SK-N-SH (cell line): Measurements from ENCODE around the gene RPAP3. TPM values are rescaled to one million over a fixed set of nuclear protein-coding genes. Genes with fewer than 3 reads are reported as not detected.

Source experiments
- CTCF ChIA-PET: fragments of 300-600, 350-600 bp; formaldehyde crosslinking; extraction: SDS; loops from one replicate; lab custom pipeline; 2021; lab: Yijun Ruan, JAX
- POLR2A ChIA-PET: fragments of 350-600 bp; sonication (Branson Sonifier 250); formaldehyde crosslinking; extraction: SDS; loops from one replicate; lab custom pipeline; 2020; ENCODE audit warnings: antibody characterized with exemption, inconsistent platforms; lab: Yijun Ruan, JAX
- DNase-seq: peaks from one replicate; pipeline ENCODE4 v3.0.0; 2012
- H2AFZ ChIP-seq: fragments of 200-600 bp; sonication (generic); 2 replicates; pipeline ENCODE4 v1.8.1; 2016; ENCODE audit warnings: antibody characterized with exemption, mild to moderate bottlenecking, low read depth
- H3F3A ChIP-seq: fragments of 200-600 bp; sonication (generic); replicated peaks from 2 replicates; pipeline ENCODE3; 2016; ENCODE audit warnings: antibody characterized with exemption, mild to moderate bottlenecking; ENCODE audit not compliant: insufficient read depth
- H3K27ac ChIP-seq, 2 experiments: fragments of 200-500 bp in 1 of 2; fragments of 200-600 bp in 1 of 2; sonication (Bioruptor generic) in 1 of 2; sonication (generic), shearing (Covaris generic) in 1 of 2; 2 replicates each; pipeline versions ENCODE4 v1.5.1 to v1.6.1; 2014 to 2016; ENCODE audit warnings: low read depth in 2 of 2, inconsistent platforms in 1 of 2, low read length in 1 of 2, mild to moderate bottlenecking in 1 of 2, mixed read lengths in 1 of 2
- H3K27me3 ChIP-seq: fragments of 200-600 bp; sonication (generic), shearing (Covaris generic); 2 replicates; pipeline ENCODE4 v1.6.1; 2016; ENCODE audit warnings: mixed run types; ENCODE audit not compliant: insufficient read depth
- H3K36me3 ChIP-seq, 2 experiments: fragments of 200-500 bp in 1 of 2; fragments of 200-600 bp in 1 of 2; sonication (Bioruptor generic) in 1 of 2; sonication (generic) in 1 of 2; replicated peaks in 1 of 2; 2 replicates each; pipeline versions ENCODE3 to v1.5.1; 2014 to 2016; ENCODE audit warnings: low read length in 1 of 2, mild to moderate bottlenecking in 1 of 2; ENCODE audit not compliant: insufficient read depth in 2 of 2, control insufficient read depth in 1 of 2
- H3K4me1 ChIP-seq, 2 experiments: fragments of 200-500 bp in 1 of 2; fragments of 200-600 bp in 1 of 2; sonication (Bioruptor generic) in 1 of 2; sonication (generic), shearing (Covaris generic) in 1 of 2; 2 replicates each; pipeline versions ENCODE4 v1.5.1 to v1.6.1; 2014 to 2016; ENCODE audit warnings: low read depth in 1 of 2, low read length in 1 of 2, mixed run types in 1 of 2; ENCODE audit not compliant: insufficient read depth in 2 of 2, control insufficient read depth in 1 of 2
- H3K4me2 ChIP-seq: fragments of 200-600 bp; sonication (generic), shearing (Covaris generic); 2 replicates; pipeline ENCODE4 v1.6.1; 2017; ENCODE audit warnings: mixed run types
- H3K4me3 ChIP-seq, 2 experiments: fragments of 200-500 bp in 1 of 2; fragments of 200-600 bp in 1 of 2; sonication (Bioruptor generic) in 1 of 2; sonication (generic), shearing (Covaris generic) in 1 of 2; 2 replicates each; pipeline versions ENCODE4 v1.5.1 to v1.8.1; 2014 to 2016; ENCODE audit warnings: low read depth in 2 of 2, inconsistent platforms in 1 of 2, low read length in 1 of 2, mild to moderate bottlenecking in 1 of 2, mixed read lengths in 1 of 2, moderate library complexity in 1 of 2
- H3K79me2 ChIP-seq: fragments of 200-600 bp; sonication (generic); 2 replicates; pipeline ENCODE4 v1.8.1; 2017; ENCODE audit warnings: mild to moderate bottlenecking; ENCODE audit not compliant: insufficient read depth
- H3K9ac ChIP-seq: fragments of 200-600 bp; sonication (generic); 2 replicates; pipeline ENCODE4 v1.6.1; 2017; ENCODE audit warnings: mixed run types
- H3K9me2 ChIP-seq: fragments of 200-600 bp; sonication (generic); 2 replicates; pipeline ENCODE4 v1.6.1; 2017; ENCODE audit warnings: mixed run types
- H3K9me3 ChIP-seq: fragments of 200-600 bp; sonication (generic); 2 replicates; pipeline ENCODE4 v1.6.1; 2017; ENCODE audit warnings: mixed run types, mild to moderate bottlenecking, moderate library complexity
- H4K20me1 ChIP-seq: fragments of 200-600 bp; sonication (generic); 2 replicates; pipeline ENCODE4 v1.6.1; 2017; ENCODE audit warnings: mild to moderate bottlenecking, mixed run types; ENCODE audit not compliant: insufficient read depth
- EZH2phosphoT487 ChIP-seq: fragments of 200-600 bp; sonication (generic); IDR thresholded peaks from 2 replicates; pipeline ENCODE4 v1.6.1; 2017; ENCODE audit warnings: low read depth, mixed run types, mild to moderate bottlenecking, antibody characterized with exemption, moderate library complexity, borderline replicate concordance
- FOXJ3 ChIP-seq: sonication (generic); formaldehyde crosslinking; IDR thresholded peaks from 2 replicates; pipeline ENCODE4 v1.5.1; 2020; ENCODE audit warnings: mild to moderate bottlenecking, missing genetic modification reagents
- FOXM1 ChIP-seq: IDR thresholded peaks from 2 replicates; pipeline ENCODE4 v1.4.0; 2012; ENCODE audit warnings: low read depth, mild to moderate bottlenecking
- GATA2 ChIP-seq: sonication (generic); formaldehyde crosslinking; IDR thresholded peaks from 2 replicates; pipeline ENCODE4 v1.5.0; 2020; ENCODE audit warnings: mild to moderate bottlenecking, missing genetic modification reagents
- JUND ChIP-seq: IDR thresholded peaks from 2 replicates; pipeline ENCODE4 v1.4.0; 2012
- MEF2A ChIP-seq: IDR thresholded peaks from 2 replicates; pipeline ENCODE4 v1.4.0; 2012; ENCODE audit warnings: low read depth, borderline replicate concordance
- MXI1 ChIP-seq: IDR thresholded peaks from 2 replicates; pipeline ENCODE4 v1.6.1; 2012; ENCODE audit warnings: mild to moderate bottlenecking, low read depth, low read length, improper control_type of control experiment
- NFIC ChIP-seq: IDR thresholded peaks from 2 replicates; pipeline ENCODE4 v1.4.0; 2012; ENCODE audit warnings: borderline replicate concordance
- RFX5 ChIP-seq: IDR thresholded peaks from 2 replicates; pipeline ENCODE4 v1.6.1; 2012; ENCODE audit warnings: mild to moderate bottlenecking, improper control_type of control experiment, low read length
- SMC3 ChIP-seq: IDR thresholded peaks from 2 replicates; pipeline ENCODE4 v1.6.1; 2012; ENCODE audit warnings: low read depth, low read length, improper control_type of control experiment
- TAF1 ChIP-seq: IDR thresholded peaks from 2 replicates; pipeline ENCODE4 v1.6.1; 2012; ENCODE audit warnings: low read depth, mild to moderate bottlenecking, low read length, moderate library complexity, borderline replicate concordance
- YY1 ChIP-seq: IDR thresholded peaks from 2 replicates; pipeline ENCODE4 v1.4.0; 2012; ENCODE audit warnings: low read depth, mild to moderate bottlenecking
- WGBS: methylation state at CpG from one replicate; pipeline ENCODE4 v1.1.6; 2017; ENCODE audit warnings: low lambda C conversion rate; 5-methylcytosine and 5-hydroxymethylcytosine counted together
- polyA plus RNA-seq, 3 experiments: library from polyadenylated mRNA; depleted of rRNA; stranded (reverse); fragments of >200 nt; gene quantifications; 2 replicates each; pipeline ENCODE4 v1.2.3, GENCODE V29; 2012
- TF ChIP-seq, protein P1 (sequence below): IDR thresholded peaks from 2 replicates; pipeline ENCODE4 v1.4.0; 2012; ENCODE audit warnings: low read depth, borderline replicate concordance
- TF ChIP-seq, protein P2 (sequence below): IDR thresholded peaks from 2 replicates; pipeline ENCODE4 v1.4.0; 2012; ENCODE audit warnings: low read depth
- TF ChIP-seq, protein P3 (sequence below): IDR thresholded peaks from 2 replicates; pipeline ENCODE4 v1.6.1; 2012; ENCODE audit warnings: mild to moderate bottlenecking, low read depth, low read length, moderate library complexity
- TF ChIP-seq, protein P4 (sequence below): IDR thresholded peaks from 2 replicates; pipeline ENCODE4; 2012
- TF ChIP-seq, protein P5 (sequence below): IDR thresholded peaks from 2 replicates; pipeline ENCODE4 v1.4.0; 2012; ENCODE audit warnings: low read depth, borderline replicate concordance
- TF ChIP-seq, protein P6 (sequence below): fragments of 150-350 bp; IDR thresholded peaks from 2 replicates; pipeline ENCODE4 v1.6.1; 2017; ENCODE audit warnings: antibody characterized with exemption, low read length, low read depth, borderline replicate concordance
- TF ChIP-seq, protein P7 (sequence below): fragments of 150-350 bp; IDR thresholded peaks from 2 replicates; pipeline ENCODE4 v1.6.1; 2016; ENCODE audit warnings: mild to moderate bottlenecking, low read depth, low read length

The RPAP3 gene
- polyA plus RNA-seq, 1 of the 3 experiments (the other 2 are of a cell fraction) = 6.7 TPM

DNA sequence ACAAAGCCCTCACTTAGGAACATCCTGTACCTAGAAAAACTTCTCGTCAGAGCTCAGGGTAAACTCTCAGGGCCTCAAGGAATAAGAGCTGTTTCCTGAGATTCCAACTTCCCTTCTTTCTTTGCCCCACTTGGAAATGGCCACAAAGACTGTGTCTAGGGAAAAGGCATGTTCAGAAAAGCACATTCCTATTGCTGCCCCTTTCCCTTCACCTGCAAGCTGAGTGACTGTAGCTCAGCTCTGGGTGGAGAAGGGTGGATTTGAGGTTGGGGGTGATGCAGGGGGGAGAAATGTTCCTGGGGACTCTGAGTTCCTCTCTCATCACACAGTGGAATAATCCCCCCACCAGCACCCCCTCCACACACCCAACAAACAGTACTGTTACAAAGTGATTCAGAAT, 12.7 kb upstream of the RPAP3 start:
- 85% methylated on average over 1 of the region's 1 CpG for WGBS
- no peaks in the 10 kb centered on the region for H3K79me2 ChIP-seq
- no peak for DNase-seq
- H3K4me2 ChIP-seq = no peak overlapping the region
- H3K27ac ChIP-seq = no peak overlapping the region
- no peak overlapping the region for H3K4me3 ChIP-seq
- ChIA-PET POLR2A (interaction anchor here (0.5 kb wide), 1 partner anchor 117 kb away, joined by 3 read pairs; no protein-coding TSS in a partner anchor), CTCF (interaction anchor here (0.7 to 43.0 kb wide), 10 partner anchors 11 to 118 kb away, joined by 3 to 1294 read pairs (median 41); partner anchors contain the start of genes ENDOU, RAPGEF3 and SLC48A1)
- H3F3A ChIP-seq = no peaks in the 10 kb centered on the region
- no peak overlapping the region for H3K9ac ChIP-seq
- no peaks in the 10 kb centered on the region for H3K9me2 ChIP-seq
- peaks cover 4 to 14% of the 10 kb centered on the region in 2 experiments; a peak in 2 of 4 replicates for H3K4me1 ChIP-seq
- no peaks in the 10 kb centered on the region for H4K20me1 ChIP-seq
- TF ChIP-seq, protein P1, sequence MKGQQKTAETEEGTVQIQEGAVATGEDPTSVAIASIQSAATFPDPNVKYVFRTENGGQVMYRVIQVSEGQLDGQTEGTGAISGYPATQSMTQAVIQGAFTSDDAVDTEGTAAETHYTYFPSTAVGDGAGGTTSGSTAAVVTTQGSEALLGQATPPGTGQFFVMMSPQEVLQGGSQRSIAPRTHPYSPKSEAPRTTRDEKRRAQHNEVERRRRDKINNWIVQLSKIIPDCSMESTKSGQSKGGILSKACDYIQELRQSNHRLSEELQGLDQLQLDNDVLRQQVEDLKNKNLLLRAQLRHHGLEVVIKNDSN = no peak
- no peak for TF ChIP-seq NFIC
- TF ChIP-seq GATA2 (CRISPR knock-in tag) = no peak
- TF ChIP-seq FOXM1 = no peak
- TF ChIP-seq, protein P2, sequence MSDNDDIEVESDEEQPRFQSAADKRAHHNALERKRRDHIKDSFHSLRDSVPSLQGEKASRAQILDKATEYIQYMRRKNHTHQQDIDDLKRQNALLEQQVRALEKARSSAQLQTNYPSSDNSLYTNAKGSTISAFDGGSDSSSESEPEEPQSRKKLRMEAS = no peak
- no peak for TF ChIP-seq SMC3
- TF ChIP-seq JUND = no peak
- no peak for TF ChIP-seq TAF1
- TF ChIP-seq, protein P3, sequence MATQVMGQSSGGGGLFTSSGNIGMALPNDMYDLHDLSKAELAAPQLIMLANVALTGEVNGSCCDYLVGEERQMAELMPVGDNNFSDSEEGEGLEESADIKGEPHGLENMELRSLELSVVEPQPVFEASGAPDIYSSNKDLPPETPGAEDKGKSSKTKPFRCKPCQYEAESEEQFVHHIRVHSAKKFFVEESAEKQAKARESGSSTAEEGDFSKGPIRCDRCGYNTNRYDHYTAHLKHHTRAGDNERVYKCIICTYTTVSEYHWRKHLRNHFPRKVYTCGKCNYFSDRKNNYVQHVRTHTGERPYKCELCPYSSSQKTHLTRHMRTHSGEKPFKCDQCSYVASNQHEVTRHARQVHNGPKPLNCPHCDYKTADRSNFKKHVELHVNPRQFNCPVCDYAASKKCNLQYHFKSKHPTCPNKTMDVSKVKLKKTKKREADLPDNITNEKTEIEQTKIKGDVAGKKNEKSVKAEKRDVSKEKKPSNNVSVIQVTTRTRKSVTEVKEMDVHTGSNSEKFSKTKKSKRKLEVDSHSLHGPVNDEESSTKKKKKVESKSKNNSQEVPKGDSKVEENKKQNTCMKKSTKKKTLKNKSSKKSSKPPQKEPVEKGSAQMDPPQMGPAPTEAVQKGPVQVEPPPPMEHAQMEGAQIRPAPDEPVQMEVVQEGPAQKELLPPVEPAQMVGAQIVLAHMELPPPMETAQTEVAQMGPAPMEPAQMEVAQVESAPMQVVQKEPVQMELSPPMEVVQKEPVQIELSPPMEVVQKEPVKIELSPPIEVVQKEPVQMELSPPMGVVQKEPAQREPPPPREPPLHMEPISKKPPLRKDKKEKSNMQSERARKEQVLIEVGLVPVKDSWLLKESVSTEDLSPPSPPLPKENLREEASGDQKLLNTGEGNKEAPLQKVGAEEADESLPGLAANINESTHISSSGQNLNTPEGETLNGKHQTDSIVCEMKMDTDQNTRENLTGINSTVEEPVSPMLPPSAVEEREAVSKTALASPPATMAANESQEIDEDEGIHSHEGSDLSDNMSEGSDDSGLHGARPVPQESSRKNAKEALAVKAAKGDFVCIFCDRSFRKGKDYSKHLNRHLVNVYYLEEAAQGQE = no peak
- TF ChIP-seq, protein P4, sequence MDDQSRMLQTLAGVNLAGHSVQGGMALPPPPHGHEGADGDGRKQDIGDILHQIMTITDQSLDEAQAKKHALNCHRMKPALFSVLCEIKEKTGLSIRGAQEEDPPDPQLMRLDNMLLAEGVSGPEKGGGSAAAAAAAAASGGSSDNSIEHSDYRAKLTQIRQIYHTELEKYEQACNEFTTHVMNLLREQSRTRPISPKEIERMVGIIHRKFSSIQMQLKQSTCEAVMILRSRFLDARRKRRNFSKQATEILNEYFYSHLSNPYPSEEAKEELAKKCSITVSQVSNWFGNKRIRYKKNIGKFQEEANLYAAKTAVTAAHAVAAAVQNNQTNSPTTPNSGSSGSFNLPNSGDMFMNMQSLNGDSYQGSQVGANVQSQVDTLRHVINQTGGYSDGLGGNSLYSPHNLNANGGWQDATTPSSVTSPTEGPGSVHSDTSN = no peak
- TF ChIP-seq, protein P5, sequence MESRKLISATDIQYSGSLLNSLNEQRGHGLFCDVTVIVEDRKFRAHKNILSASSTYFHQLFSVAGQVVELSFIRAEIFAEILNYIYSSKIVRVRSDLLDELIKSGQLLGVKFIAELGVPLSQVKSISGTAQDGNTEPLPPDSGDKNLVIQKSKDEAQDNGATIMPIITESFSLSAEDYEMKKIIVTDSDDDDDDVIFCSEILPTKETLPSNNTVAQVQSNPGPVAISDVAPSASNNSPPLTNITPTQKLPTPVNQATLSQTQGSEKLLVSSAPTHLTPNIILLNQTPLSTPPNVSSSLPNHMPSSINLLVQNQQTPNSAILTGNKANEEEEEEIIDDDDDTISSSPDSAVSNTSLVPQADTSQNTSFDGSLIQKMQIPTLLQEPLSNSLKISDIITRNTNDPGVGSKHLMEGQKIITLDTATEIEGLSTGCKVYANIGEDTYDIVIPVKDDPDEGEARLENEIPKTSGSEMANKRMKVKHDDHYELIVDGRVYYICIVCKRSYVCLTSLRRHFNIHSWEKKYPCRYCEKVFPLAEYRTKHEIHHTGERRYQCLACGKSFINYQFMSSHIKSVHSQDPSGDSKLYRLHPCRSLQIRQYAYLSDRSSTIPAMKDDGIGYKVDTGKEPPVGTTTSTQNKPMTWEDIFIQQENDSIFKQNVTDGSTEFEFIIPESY = no peak
- no peak for TF ChIP-seq MEF2A
- TF ChIP-seq, protein P6, sequence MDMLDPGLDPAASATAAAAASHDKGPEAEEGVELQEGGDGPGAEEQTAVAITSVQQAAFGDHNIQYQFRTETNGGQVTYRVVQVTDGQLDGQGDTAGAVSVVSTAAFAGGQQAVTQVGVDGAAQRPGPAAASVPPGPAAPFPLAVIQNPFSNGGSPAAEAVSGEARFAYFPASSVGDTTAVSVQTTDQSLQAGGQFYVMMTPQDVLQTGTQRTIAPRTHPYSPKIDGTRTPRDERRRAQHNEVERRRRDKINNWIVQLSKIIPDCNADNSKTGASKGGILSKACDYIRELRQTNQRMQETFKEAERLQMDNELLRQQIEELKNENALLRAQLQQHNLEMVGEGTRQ = no peak
- TF ChIP-seq, protein P7, sequence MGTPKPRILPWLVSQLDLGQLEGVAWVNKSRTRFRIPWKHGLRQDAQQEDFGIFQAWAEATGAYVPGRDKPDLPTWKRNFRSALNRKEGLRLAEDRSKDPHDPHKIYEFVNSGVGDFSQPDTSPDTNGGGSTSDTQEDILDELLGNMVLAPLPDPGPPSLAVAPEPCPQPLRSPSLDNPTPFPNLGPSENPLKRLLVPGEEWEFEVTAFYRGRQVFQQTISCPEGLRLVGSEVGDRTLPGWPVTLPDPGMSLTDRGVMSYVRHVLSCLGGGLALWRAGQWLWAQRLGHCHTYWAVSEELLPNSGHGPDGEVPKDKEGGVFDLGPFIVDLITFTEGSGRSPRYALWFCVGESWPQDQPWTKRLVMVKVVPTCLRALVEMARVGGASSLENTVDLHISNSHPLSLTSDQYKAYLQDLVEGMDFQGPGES = no peak
- TF ChIP-seq EZH2phosphoT487 = no peak
- TF ChIP-seq RFX5 = no peak
- TF ChIP-seq FOXJ3 (CRISPR knock-in tag) = no peak
- no peak for TF ChIP-seq YY1
- TF ChIP-seq MXI1 = no peak
- H3K9me3 ChIP-seq = no peaks in the 10 kb centered on the region
- H3K27me3 ChIP-seq = no peaks in the 10 kb centered on the region
- no peaks in the 10 kb centered on the region for H3K36me3 ChIP-seq
- H2AFZ ChIP-seq = no peak overlapping the region
